ENCODE data around the gene ARTN. TPM values are rescaled to one million over a fixed set of nuclear protein-coding genes. Genes with fewer than 3 reads are reported as not detected.

The ARTN gene
- total RNA-seq, 1 experiment from 2014 or later = 10.6 TPM

DNA sequence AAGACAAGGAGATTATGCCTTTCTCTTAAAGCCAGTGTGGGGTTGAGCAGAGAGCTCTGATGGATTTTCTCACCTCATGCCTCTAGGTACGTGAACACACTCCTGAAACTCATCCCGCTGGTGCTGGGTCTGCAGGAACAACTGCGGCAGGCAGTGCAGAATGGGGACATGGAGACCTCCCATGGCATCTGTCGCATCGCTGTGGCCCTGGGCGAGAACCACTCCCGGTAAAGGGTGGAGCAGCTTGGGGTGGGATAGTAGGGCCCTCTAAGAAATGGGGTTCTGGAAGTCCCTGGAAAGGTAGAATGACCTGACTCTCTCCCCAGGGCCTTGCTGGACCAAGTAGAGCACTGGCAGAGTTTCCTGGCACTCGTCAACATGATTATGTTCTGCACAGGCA, 22.6 kb downstream of the ARTN start:
- Histone ChIP-seq H3K56ac (ENCODE audit: insufficient read length, low read depth, low read length) (no peak overlapping the region), H2BK120ac (ENCODE audit: low read depth, low read length, poor library complexity, severe bottlenecking) (no peak overlapping the region), H3K9me3 (ENCODE audit: control insufficient read depth, low read depth, low read length) (no peaks in the 10 kb centered on the region), H3K18ac (ENCODE audit: insufficient read length, low read depth, low read length) (no peak overlapping the region), H3K23me2 (ENCODE audit: insufficient read length, low read depth, low read length, poor library complexity, severe bottlenecking) (no peaks in the 10 kb centered on the region), H4K8ac (replicated peaks; ENCODE audit: insufficient read length, low read depth, low read length) (no peak overlapping the region), H3K4ac (ENCODE audit: low read depth, low read length) (no peak overlapping the region), H3K4me1 (ENCODE audit: insufficient read depth, low read length) (no peaks in the 10 kb centered on the region), H4K20me1 (ENCODE audit: control insufficient read depth, insufficient read depth, insufficient read length) (no peaks in the 10 kb centered on the region), H2AFZ (ENCODE audit: low read length) (no peak overlapping the region), H2BK20ac (ENCODE audit: low read depth, low read length, poor library complexity, severe bottlenecking) (no peak overlapping the region), H2BK5ac (ENCODE audit: insufficient read length, low read length) (no peak overlapping the region), H3K79me1 (ENCODE audit: insufficient read depth, low read depth, low read length, poor library complexity, severe bottlenecking) (no peaks in the 10 kb centered on the region), H3K27me3 (ENCODE audit: insufficient read depth, low read length) (no peaks in the 10 kb centered on the region), H4K5ac (ENCODE audit: insufficient read length, low read depth, low read length) (no peak overlapping the region), H3K14ac (ENCODE audit: insufficient read depth, low read length) (no peak overlapping the region), H2BK12ac (ENCODE audit: insufficient read length, low read depth, low read length) (no peak overlapping the region), H2AK5ac (ENCODE audit: insufficient read length, low read length) (no peak overlapping the region), H2BK15ac (ENCODE audit: low read depth, low read length) (no peak overlapping the region), H3K9ac (ENCODE audit: extremely low read depth, insufficient read length, low read length) (no peak overlapping the region), H3K27ac (ENCODE audit: insufficient read length, low read depth, low read length) (no peak overlapping the region), H3K4me2 (ENCODE audit: insufficient read depth, insufficient read length, low read length) (no peak overlapping the region), H3K23ac (ENCODE audit: insufficient read length, low read depth, low read length) (no peak overlapping the region), H3K79me2 (ENCODE audit: insufficient read depth, low read length) (no peaks in the 10 kb centered on the region), H3T11ph (ENCODE audit: low read length) (no peak overlapping the region), H4K91ac (ENCODE audit: insufficient read length, low read depth, low read length) (no peak overlapping the region)
- H3K36me3 Mint-ChIP-seq (ENCODE audit: insufficient read depth in 1 of 3, low read depth in 3 of 3) = peaks cover 1 to 22% (median 16%) of the 10 kb centered on the region in 3 experiments; a peak in 5 of 7 replicates
- no peaks in the 10 kb centered on the region for H3K27me3 Mint-ChIP-seq (ENCODE audit: low read depth)
- H3K27ac Mint-ChIP-seq = no peak overlapping the region
- no peak overlapping the region for H3K4me3 Mint-ChIP-seq
- H3K4me1 Mint-ChIP-seq = peaks cover 5 to 10% of the 10 kb centered on the region in 2 experiments
- DNase-seq = no peak
- TF ChIP-seq, protein P1, sequence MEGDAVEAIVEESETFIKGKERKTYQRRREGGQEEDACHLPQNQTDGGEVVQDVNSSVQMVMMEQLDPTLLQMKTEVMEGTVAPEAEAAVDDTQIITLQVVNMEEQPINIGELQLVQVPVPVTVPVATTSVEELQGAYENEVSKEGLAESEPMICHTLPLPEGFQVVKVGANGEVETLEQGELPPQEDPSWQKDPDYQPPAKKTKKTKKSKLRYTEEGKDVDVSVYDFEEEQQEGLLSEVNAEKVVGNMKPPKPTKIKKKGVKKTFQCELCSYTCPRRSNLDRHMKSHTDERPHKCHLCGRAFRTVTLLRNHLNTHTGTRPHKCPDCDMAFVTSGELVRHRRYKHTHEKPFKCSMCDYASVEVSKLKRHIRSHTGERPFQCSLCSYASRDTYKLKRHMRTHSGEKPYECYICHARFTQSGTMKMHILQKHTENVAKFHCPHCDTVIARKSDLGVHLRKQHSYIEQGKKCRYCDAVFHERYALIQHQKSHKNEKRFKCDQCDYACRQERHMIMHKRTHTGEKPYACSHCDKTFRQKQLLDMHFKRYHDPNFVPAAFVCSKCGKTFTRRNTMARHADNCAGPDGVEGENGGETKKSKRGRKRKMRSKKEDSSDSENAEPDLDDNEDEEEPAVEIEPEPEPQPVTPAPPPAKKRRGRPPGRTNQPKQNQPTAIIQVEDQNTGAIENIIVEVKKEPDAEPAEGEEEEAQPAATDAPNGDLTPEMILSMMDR (conservative IDR thresholded peaks at IDR 0.05) = no peak
- no CpG with 5 or more reads among the region's 8 CpGs for WGBS (ENCODE audit: extremely low coverage, insufficient read length, low lambda C conversion rate)
- no peaks in the 10 kb centered on the region for H3K9me3 Mint-ChIP-seq
